ENCODE data around the gene SPCS1. TPM values are rescaled to one million over a fixed set of nuclear protein-coding genes. Genes with fewer than 3 reads are reported as not detected.

SPCS1 gene
- total RNA-seq, 1 donor from 2014 or later = 78.7 TPM

Other genes starting within 250 kb of the SPCS1 start
- gene STAB1, start 210.8 kb upstream of the SPCS1 start, total RNA-seq = 74.7 TPM
- 84.1 TPM for gene NT5DC2, start 172.2 kb upstream of the SPCS1 start, total RNA-seq
- gene UQCC5, start 169.5 kb upstream of the SPCS1 start, total RNA-seq = 71.2 TPM
- gene PBRM1, start 20.2 kb upstream of the SPCS1 start, total RNA-seq = 45.1 TPM
- gene GNL3, start 20.1 kb upstream of the SPCS1 start, total RNA-seq = 27.2 TPM
- 29.7 TPM for gene GLT8D1, start 315 bp upstream of the SPCS1 start, total RNA-seq
- gene NEK4, start 64.8 kb downstream of the SPCS1 start, total RNA-seq = 19.5 TPM
- gene ITIH1, start 71.5 kb downstream of the SPCS1 start, total RNA-seq = not detected
- gene ITIH3, start 88.7 kb downstream of the SPCS1 start, total RNA-seq = 0.35 TPM
- 1.3 TPM for gene ITIH4, start 124.6 kb downstream of the SPCS1 start, total RNA-seq
- 17.8 TPM for gene MUSTN1, start 128.9 kb downstream of the SPCS1 start, total RNA-seq
- 6.1 TPM for gene STIMATE, start 191.4 kb downstream of the SPCS1 start, total RNA-seq